ENCODE data around the gene PTPRT. TPM values are rescaled to one million over a fixed set of nuclear protein-coding genes. Genes with fewer than 3 reads are reported as not detected.

PTPRT gene
- total RNA-seq, 3 donors from 2014 or later = 0.32 to 6.3 (median 4.9) TPM

DNA sequence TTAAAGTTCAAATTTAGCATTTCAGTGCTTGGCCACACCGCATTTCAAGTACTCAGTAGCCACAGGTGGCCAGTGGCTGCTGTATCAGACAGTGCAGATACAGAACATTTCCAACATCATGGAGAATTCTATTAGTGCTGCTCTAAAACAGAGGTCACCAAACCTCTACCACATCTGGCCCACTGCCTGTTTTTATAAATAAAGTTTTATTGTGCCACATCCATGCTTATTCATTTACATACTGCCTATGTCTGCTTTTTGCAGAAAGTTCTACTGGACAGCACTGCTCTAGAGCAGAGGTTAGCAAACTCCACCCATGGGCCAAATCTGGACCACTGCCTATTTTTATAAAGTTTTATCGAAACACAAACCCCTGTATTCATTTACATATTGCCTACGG, 3.7 kb upstream of the PTPRT start:
- Histone ChIP-seq H3K27ac (no peak overlapping the region), H3K4me3 (no peak overlapping the region), H3K9me3 (no peaks in the 10 kb centered on the region), H3K27me3 (peaks cover 0 to 37% of the 10 kb centered on the region in 2 donors), H3K4me1 (no peaks in the 10 kb centered on the region), H3K36me3 (no peaks in the 10 kb centered on the region)
- no peak for DNase-seq (ENCODE audit: low spot score in 2 of 2)
- intact Hi-C loops (cut with DNase I; ENCODE audit: low total_unique reads) = no loop called here
- TF ChIP-seq, protein P1, sequence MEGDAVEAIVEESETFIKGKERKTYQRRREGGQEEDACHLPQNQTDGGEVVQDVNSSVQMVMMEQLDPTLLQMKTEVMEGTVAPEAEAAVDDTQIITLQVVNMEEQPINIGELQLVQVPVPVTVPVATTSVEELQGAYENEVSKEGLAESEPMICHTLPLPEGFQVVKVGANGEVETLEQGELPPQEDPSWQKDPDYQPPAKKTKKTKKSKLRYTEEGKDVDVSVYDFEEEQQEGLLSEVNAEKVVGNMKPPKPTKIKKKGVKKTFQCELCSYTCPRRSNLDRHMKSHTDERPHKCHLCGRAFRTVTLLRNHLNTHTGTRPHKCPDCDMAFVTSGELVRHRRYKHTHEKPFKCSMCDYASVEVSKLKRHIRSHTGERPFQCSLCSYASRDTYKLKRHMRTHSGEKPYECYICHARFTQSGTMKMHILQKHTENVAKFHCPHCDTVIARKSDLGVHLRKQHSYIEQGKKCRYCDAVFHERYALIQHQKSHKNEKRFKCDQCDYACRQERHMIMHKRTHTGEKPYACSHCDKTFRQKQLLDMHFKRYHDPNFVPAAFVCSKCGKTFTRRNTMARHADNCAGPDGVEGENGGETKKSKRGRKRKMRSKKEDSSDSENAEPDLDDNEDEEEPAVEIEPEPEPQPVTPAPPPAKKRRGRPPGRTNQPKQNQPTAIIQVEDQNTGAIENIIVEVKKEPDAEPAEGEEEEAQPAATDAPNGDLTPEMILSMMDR (IDR thresholded peaks at IDR 0.05) = no peak

DNA sequence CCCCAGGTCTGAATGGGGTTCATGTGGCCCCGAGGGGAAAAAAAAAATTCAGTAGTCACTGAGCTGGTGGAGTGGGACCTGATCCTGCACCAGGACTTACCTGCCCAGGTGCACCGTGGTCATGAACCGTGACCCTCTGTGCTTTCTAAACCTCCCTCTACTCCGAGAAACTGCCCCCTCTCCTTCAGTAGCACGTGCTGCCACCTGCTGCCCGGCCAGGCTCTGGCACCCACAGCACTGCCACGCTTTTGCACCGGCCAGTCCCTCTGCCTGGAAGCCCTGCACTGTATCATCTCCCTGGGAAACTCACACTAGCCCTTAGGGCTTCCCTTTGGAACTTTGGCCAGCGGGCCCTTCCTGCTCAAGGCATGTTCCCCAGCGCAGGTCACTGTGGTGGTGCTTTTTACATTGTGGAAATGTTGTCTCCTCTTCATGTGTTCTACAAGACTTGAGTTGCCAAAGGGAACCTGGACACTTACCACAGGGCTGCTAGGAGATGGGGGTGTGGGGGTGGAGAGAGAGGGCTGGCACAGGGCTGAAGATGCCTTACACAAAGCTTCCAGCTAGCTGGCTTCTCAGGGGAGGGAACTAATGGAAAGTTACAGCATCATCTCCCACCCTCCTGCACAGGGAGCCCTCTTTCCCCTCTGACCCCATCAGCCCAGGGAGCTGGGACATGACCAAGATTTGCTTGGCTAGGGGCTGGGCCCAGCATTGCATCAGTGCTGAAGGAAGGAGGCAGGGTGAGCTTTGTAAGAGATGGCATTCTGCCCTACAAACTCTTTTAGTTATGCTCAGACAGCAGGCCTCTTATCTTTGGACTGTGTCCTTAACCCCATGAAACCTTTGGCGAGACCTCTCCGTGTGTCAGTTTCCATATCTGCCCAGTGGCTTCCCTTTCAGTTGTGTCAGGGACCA, 2.5 kb upstream of the PTPRT start:
- no peaks in the 10 kb centered on the region for H3K9me3 ChIP-seq
- peak in 1 of 2 donors; percentile 22 for DNase-seq (ENCODE audit: low spot score in 2 of 2)
- intact Hi-C loops (cut with DNase I; ENCODE audit: low total_unique reads) = no loop called here
- H3K4me3 ChIP-seq = no peak overlapping the region
- H3K4me1 ChIP-seq = no peaks in the 10 kb centered on the region
- H3K27ac ChIP-seq = no peak overlapping the region
- no peak for TF ChIP-seq POLR2AphosphoS5 (IDR thresholded peaks at IDR 0.05)
- TF ChIP-seq POLR2A (IDR thresholded peaks at IDR 0.05) = no peak
- TF ChIP-seq, protein P1 (IDR thresholded peaks at IDR 0.05) = peak in 1 of 3 donors; percentile 55
- peaks cover 0 to 48% of the 10 kb centered on the region in 2 donors for H3K27me3 ChIP-seq
- H3K36me3 ChIP-seq = no peaks in the 10 kb centered on the region

DNA sequence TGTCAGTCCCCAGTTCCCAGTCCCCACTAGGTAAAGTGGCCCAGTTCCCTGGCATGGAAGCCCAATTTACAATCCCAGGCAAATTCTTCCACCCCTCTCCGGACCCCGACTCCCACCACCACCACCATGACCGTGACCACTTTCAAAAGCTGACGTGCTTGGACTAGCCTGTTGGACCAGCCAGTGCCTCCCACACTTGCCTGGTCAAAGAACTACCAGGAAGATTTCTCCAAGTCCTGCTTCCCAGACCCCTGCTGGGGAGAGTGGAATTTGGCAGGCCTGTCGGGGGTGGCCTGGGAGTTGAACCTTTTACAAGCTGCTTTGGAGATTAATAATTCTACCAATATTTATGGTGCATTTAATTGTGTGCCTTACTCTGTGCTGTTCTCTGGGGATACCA, 1.4 kb upstream of the PTPRT start:
- Histone ChIP-seq H3K9me3 (no peaks in the 10 kb centered on the region), H3K27ac (no peak overlapping the region), H3K4me3 (no peak overlapping the region), H3K36me3 (no peaks in the 10 kb centered on the region), H3K27me3 (peaks cover 0 to 48% of the 10 kb centered on the region in 2 donors), H3K4me1 (no peaks in the 10 kb centered on the region)
- TF ChIP-seq, protein P1 (IDR thresholded peaks at IDR 0.05) = no peak
- TF ChIP-seq POLR2AphosphoS5 (IDR thresholded peaks at IDR 0.05) = no peak
- no peak for TF ChIP-seq POLR2A (IDR thresholded peaks at IDR 0.05)
- intact Hi-C loops (cut with DNase I; ENCODE audit: low total_unique reads) = no loop called here
- no peak for DNase-seq (ENCODE audit: low spot score in 2 of 2)

DNA sequence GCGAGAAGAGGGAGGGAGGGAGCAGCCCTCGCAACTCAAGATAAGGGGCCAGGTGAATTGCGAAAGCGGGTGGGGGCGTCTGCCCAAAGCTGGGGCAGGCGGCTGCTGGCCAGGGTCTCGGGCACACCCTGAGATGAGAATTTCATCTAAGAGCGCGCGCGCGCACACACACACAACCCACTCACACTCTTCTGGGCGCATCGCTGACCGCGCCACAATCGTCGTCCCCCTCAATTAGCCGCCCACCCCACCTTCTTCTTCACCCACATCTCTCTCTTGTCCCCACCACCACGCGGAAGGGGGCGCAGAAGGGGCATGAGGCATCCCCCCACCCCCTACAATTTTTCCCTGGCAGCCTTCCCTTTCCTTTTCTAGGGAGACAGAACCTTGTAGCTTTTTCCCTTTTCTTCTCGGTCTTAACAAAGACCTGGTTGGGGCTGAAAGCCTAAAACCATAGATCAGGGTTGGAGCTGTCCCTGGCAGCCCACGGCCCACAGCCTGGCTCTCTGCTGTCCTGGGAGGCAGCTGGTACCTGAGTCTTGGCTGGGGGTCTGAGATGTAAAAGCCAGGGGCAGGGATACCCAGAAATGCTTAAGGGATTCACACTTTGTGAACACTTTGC, 737 bp upstream of the PTPRT start:
- TF ChIP-seq POLR2A (IDR thresholded peaks at IDR 0.05) = no peak
- TF ChIP-seq POLR2AphosphoS5 (IDR thresholded peaks at IDR 0.05) = no peak
- TF ChIP-seq, protein P1 (IDR thresholded peaks at IDR 0.05) = no peak
- no peaks in the 10 kb centered on the region for H3K9me3 ChIP-seq
- DNase-seq (ENCODE audit: low spot score in 2 of 2) = no peak
- peaks cover 0 to 48% of the 10 kb centered on the region in 2 donors for H3K27me3 ChIP-seq
- no peak overlapping the region for H3K27ac ChIP-seq
- H3K36me3 ChIP-seq = no peaks in the 10 kb centered on the region
- intact Hi-C loops (cut with DNase I; ENCODE audit: low total_unique reads) = no loop called here
- H3K4me1 ChIP-seq = no peaks in the 10 kb centered on the region
- H3K4me3 ChIP-seq = peak overlapping the region in 2 of 3 donors; percentile 48 to 66

All from breast epithelium (tissue), 4 donors.